Measurements from ENCODE around the gene SCML1.
A peak's percentile ranks its signal among the peaks of the same experiment; 100 is the strongest.

DNA sequence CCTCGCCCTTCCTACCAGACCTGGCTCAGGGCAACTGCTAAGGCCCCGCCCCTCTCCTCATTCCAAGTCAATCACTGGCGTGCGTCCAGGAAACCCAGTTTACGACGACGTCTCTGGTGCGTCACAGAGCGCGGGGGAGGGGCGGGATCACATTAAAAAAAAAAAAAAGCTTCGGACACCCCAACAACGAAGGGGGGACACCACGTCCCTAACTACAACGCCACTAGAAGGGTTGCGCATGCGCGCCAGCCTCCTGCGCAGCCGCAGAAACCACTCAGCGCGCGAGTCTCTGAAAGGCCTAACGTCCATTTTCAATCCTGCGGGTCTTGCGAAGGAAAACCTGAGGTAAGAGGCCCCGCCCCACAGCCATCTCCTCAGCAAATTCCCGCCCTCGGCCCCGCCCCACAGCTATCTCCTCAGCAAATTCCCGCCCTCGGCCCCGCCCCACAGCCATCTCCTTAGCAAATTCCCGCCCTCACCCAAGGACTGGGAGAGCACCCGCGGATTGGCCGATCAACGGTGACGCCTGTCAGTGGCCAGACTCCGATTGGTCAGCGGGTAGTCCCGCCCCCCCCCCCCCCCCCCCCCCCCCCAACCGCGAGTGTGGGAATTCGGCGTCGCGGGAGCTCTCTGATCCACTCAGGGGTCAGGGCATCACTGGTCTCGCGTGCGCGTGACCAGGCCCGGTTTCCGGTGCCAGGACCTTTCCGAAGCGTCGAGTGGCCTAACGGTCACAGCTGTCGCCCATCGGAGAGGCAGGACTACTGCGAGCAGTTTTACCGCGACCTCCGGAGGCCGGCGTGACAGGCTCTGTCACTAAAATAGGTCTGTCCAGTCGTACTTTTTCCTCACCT is at the start of gene SCML1:
- TF ChIP-seq CTCF (IDR thresholded peaks at IDR 0.05) = no peak
- TF ChIP-seq POLR2A (IDR thresholded peaks at IDR 0.05) = peak; percentile 45 to 60
- no peak for TF ChIP-seq EP300 (IDR thresholded peaks at IDR 0.05)
